GM12878 (cell line): Measurements from ENCODE around the gene RFC4. TPM values are rescaled to one million over a fixed set of nuclear protein-coding genes. Genes with fewer than 3 reads are reported as not detected.
A peak's percentile ranks its signal among the peaks of the same experiment; 100 is the strongest.

Source experiments
- ATAC-seq: fragments of 200-7000 bp; cut with Tn5 transposase; 3 replicates; pipeline ENCODE4 v1.9.1; 2020; ENCODE audit warnings: mild to moderate bottlenecking, moderate library complexity
- BruUV-seq: library from RNA; stranded (reverse); fragments of 400-500 nt; replicated peaks from 2 replicates; lab custom pipeline; 2021; lab: Mats Ljungman, UMichigan
- CTCF ChIA-PET: fragments of 300-600 bp; sonication (Branson Sonifier 250); formaldehyde crosslinking; extraction: SDS; loops from one replicate; lab custom pipeline; 2021; ENCODE audit warnings: inconsistent platforms; lab: Yijun Ruan, JAX
- POLR2A ChIA-PET: fragments of 350-600 bp; formaldehyde crosslinking; extraction: SDS; loops from one replicate; lab custom pipeline; 2021; ENCODE audit warnings: inconsistent platforms; lab: Charles Lee
- RAD21 ChIA-PET: fragments of 300-600 bp; sonication (Branson Sonifier 250); formaldehyde crosslinking; loops from one replicate; lab custom pipeline; 2023; ENCODE audit warnings: antibody characterized with exemption; ENCODE audit not compliant: unreplicated experiment; lab: Charles Lee
- SMC1A ChIA-PET: fragments of 300-600 bp; sonication (Branson Sonifier 250); formaldehyde crosslinking; loops from one replicate; lab custom pipeline; 2023; ENCODE audit not compliant: unreplicated experiment, uncharacterized antibody; lab: Charles Lee
- DNase-seq: peaks from one replicate; pipeline ENCODE4 v3.0.0-alpha.2; 2011; ENCODE audit warnings: low read depth, low spot score
- FAIRE-seq: peaks from 3 replicates; lab custom pipeline; 2011; peaks lifted over from hg19 to GRCh38; lab: Jason Lieb, UNC
- H2AFZ ChIP-seq: 2 replicates; pipeline ENCODE4 v1.6.0; 2011; ENCODE audit warnings: low read depth, low read length, control low read depth; ENCODE audit not compliant: control insufficient read depth
- H3K27ac ChIP-seq: 2 replicates; pipeline ENCODE4 v1.5.1; 2011; ENCODE audit warnings: control low read depth; ENCODE audit not compliant: control insufficient read depth, insufficient read depth
- H3K27me3 ChIP-seq, 2 experiments: replicated peaks in 1 of 2; 2 replicates each; pipeline versions ENCODE4 v1.6.0 to v1.6.1; 2011; ENCODE audit warnings: low read length in 1 of 2; ENCODE audit not compliant: control insufficient read depth in 2 of 2, insufficient read depth in 2 of 2
- H3K36me3 ChIP-seq, 2 experiments: 2 replicates each; pipeline ENCODE4 v1.5.1; 2011; ENCODE audit warnings: low read length in 1 of 2; ENCODE audit not compliant: control insufficient read depth in 2 of 2, insufficient read depth in 2 of 2
- H3K4me1 ChIP-seq: 2 replicates; pipeline ENCODE4 v1.6.1; 2011; ENCODE audit warnings: mild to moderate bottlenecking, low read length, moderate library complexity, mixed read lengths; ENCODE audit not compliant: control insufficient read depth, insufficient read depth
- H3K4me2 ChIP-seq: 2 replicates; pipeline ENCODE4 v1.6.0; 2011; ENCODE audit warnings: control low read depth; ENCODE audit not compliant: control insufficient read depth, insufficient read depth
- H3K4me3 ChIP-seq: fragments of 200-600 bp; sonication (generic); 2 replicates; pipeline ENCODE4 v1.5.1; 2016
- H3K79me2 ChIP-seq: 2 replicates; pipeline ENCODE4 v1.6.0; 2011; ENCODE audit warnings: low read length; ENCODE audit not compliant: control insufficient read depth, insufficient read depth
- H3K9ac ChIP-seq: 2 replicates; pipeline ENCODE4 v1.8.0; 2011; ENCODE audit warnings: low read length, control low read depth, mixed read lengths; ENCODE audit not compliant: control insufficient read depth, insufficient read depth
- H3K9me3 ChIP-seq: replicated peaks from 3 replicates; pipeline ENCODE4 v1.5.1; 2011; ENCODE audit warnings: mild to moderate bottlenecking, low read length; ENCODE audit not compliant: control insufficient read depth, insufficient read depth
- H4K20me1 ChIP-seq: 2 replicates; pipeline ENCODE4 v1.6.0; 2011; ENCODE audit not compliant: control insufficient read depth, insufficient read depth
- BACH1 ChIP-seq: fragments of 450-650 bp; IDR thresholded peaks from 2 replicates; pipeline ENCODE4 v1.6.1; 2017; ENCODE audit warnings: mild to moderate bottlenecking, borderline replicate concordance
- ETV6 ChIP-seq, 2 experiments: fragments of 450-650 bp in 1 of 2; IDR thresholded peaks in 1 of 2; conservative IDR thresholded peaks in 1 of 2; 2 replicates each; pipeline ENCODE4 v1.6.1; 2014; ENCODE audit warnings: antibody characterized with exemption in 1 of 2, borderline replicate concordance in 1 of 2, low read depth in 1 of 2, mild to moderate bottlenecking in 1 of 2, moderate library complexity in 1 of 2
- POLR2A ChIP-seq: IDR thresholded peaks from 2 replicates; pipeline ENCODE4 v1.6.1; 2011; ENCODE audit warnings: low read depth, mild to moderate bottlenecking, low read length
- POLR2AphosphoS5 ChIP-seq: IDR thresholded peaks from 2 replicates; pipeline ENCODE4 v1.6.1; 2011; ENCODE audit warnings: mild to moderate bottlenecking, low read length, inconsistent platforms
- POU2F2 ChIP-seq: IDR thresholded peaks from 3 replicates; pipeline ENCODE4 v1.6.1; 2011; ENCODE audit warnings: low read depth, mild to moderate bottlenecking, low read length, borderline replicate concordance
- ZBED1 ChIP-seq: IDR thresholded peaks from 2 replicates; pipeline ENCODE4 v1.6.1; 2016; ENCODE audit warnings: borderline replicate concordance
- WGBS: methylation state at CpG from one replicate; pipeline ENCODE4 v1.1.6; 2016; ENCODE audit warnings: low lambda C conversion rate; ENCODE audit not compliant: insufficient replicate concordance, insufficient coverage; ENCODE audit errors: missing lambda C conversion rate; 5-methylcytosine and 5-hydroxymethylcytosine counted together
- in situ Hi-C: fragments of 300-500 bp; cut with MboI; formaldehyde crosslinking; loops from 9 replicates; pipeline ENCODE4 v1.14.3; 2018; ENCODE audit warnings: mixed read lengths
- intact Hi-C: fragments of 100-400 bp; cut with micrococcal nuclease; formaldehyde crosslinking; loops from one replicate; pipeline ENCODE4 v1.14.2; 2022; ENCODE audit not compliant: unreplicated experiment
- polyA plus RNA-seq, 11 experiments: library from polyadenylated mRNA; depleted of rRNA in 4 of 11; unstranded in 6 of 11; stranded (reverse) in 5 of 11; fragments of >200 nt; fragmentation: Nextera tagmentation in 4 of 11; fragmentation: Illumina TruSeq in 1 of 11; extraction: Ambion mirVana in 4 of 11; extraction: Trizol in 1 of 11; gene quantifications; 1 replicate in 1 of 11; 2 replicates in 10 of 11; pipeline versions ENCODE4 v1.2.1 to v1.2.3, GENCODE V29; 2011 to 2016; ENCODE audit warnings: inconsistent platforms in 2 of 11, missing spikeins in 2 of 11, low read depth in 1 of 11
- total RNA-seq, 4 experiments: library from RNA; depleted of rRNA in 3 of 4; stranded (reverse); fragments of >200 nt in 3 of 4; fragmentation: Illumina TruSeq in 1 of 4; extraction: Trizol in 1 of 4; gene quantifications; 2 replicates each; pipeline versions ENCODE4 v1.2.1 to v1.2.3, GENCODE V29; 2013 to 2021
- TF ChIP-seq, protein P1 (sequence below): IDR thresholded peaks from 2 replicates; pipeline ENCODE4 v1.6.1; 2011; ENCODE audit warnings: borderline replicate concordance, low read depth, mild to moderate bottlenecking, moderate library complexity, mixed read lengths, low read length; ENCODE audit not compliant: insufficient read depth; ENCODE audit errors: extremely low read length

Gene RFC4
- total and polyA plus RNA-seq, 10 of the 15 experiments (the other 5 are each of a cell fraction or from before 2014, with no cell fraction given), result 49.1 to 144 (median 112) TPM

DNA sequence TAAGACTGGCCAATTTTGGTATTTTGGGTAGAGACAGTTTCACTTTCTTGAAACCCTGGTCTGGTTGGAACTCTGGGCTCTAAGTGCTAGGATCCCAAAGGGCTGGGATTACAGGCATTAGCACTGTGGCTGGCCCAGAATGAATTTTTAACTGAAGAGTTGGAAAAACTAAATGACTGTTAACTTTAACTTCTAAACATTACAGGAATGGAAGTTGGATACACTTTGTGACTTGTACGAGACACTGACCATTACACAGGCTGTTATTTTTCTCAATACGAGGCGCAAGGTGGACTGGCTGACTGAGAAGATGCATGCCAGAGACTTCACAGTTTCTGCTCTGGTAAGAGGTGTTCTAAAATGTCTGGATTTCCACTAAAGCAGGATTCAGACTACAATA is 19.4 kb downstream of the RFC4 start:
- ATAC-seq (no peak), DNase-seq (no peak), FAIRE-seq (no peak)
- Histone ChIP-seq H3K27me3 (no peaks in the 10 kb centered on the region), H3K9ac (peak overlapping the region; percentile 100), H3K4me1 (no peaks in the 10 kb centered on the region), H3K27ac (peak overlapping the region; percentile 18; the same call in 1 of the 2 replicates), H2AFZ (no peak overlapping the region), H3K36me3 (peaks cover 21 to 55% of the 10 kb centered on the region in 2 experiments), H3K4me3 (peak overlapping the region; percentile 78), H3K9me3 (no peaks in the 10 kb centered on the region; the same call in 1 of the 3 replicates), H3K79me2 (peaks cover 64% of the 10 kb centered on the region), H3K4me2 (peak overlapping the region; percentile 64), H4K20me1 (peaks cover 22% of the 10 kb centered on the region; the same call in 1 of the 2 replicates)
- SMC1A ChIA-PET, result interaction anchor here (2.2 kb wide), 1 partner anchor 19 kb away, joined by 6 read pairs; no protein-coding TSS in a partner anchor
- 11% methylated on average over 3 of the region's 3 CpGs for WGBS
- CTCF ChIA-PET, result no interaction called here
- RAD21 ChIA-PET, result no interaction called here
- POLR2A ChIA-PET, result interaction anchor here (1.0 kb wide), 2 partner anchors 17 to 214 kb away, joined by 3 read pairs; no protein-coding TSS in a partner anchor
- intact Hi-C loops (loop anchor here (10.0 kb wide), 1 partner anchor 238 kb away; no protein-coding TSS in a partner anchor), in situ Hi-C loops (loop anchor here (25.0 kb wide), 1 partner anchor 850 kb away; the partner anchor contains the start of gene TRA2B)
- BruUV-seq, result no TSS peak
- 0 out of 2 replicates have a peak, but pooled peaks have one; percentile 34 for TF ChIP-seq BACH1
- no peak for TF ChIP-seq ETV6 (conservative IDR thresholded peaks at IDR 0.05 in 1 of 2, IDR thresholded peaks at IDR 0.05 in 1 of 2; ENCODE audit: borderline replicate concordance in 1 of 2, low read depth in 1 of 2)
- peak; percentile 68; the same call in 1 of the 2 replicates for TF ChIP-seq POLR2AphosphoS5
- peak; percentile 27; the same call in 1 of the 2 replicates for TF ChIP-seq POLR2A
- TF ChIP-seq, all 136 proteins: peak for 3

DNA sequence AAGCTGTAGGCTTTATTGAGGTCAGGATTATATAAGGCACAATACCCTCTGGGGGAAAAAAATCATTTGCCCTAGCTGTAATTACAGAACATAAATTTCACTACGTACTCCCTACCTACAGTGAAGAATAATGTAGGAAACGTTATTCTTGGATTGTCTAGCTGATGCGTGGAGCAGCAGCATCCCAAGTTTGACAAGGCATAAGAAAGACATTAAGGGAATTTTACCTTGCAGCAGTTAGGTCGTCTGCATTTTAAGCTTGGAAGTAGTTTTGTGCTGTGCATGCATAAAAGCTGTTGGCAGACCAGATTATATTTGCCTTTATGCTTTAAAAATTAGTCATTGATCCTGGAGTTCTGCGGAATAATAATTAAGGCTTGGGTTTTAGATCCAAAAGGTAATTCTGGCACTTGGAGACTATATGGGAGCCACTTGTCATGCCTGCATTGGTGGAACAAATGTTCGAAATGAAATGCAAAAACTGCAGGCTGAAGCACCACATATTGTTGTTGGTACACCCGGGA is 20.7 kb downstream of the RFC4 start:
- intact Hi-C loops (loop anchor here (10.0 kb wide), 1 partner anchor 239 kb away; no protein-coding TSS in a partner anchor), in situ Hi-C loops (loop anchor here (25.0 kb wide), 1 partner anchor 848 kb away; the partner anchor contains the start of gene TRA2B)
- Histone ChIP-seq H3K4me3 (peak overlapping the region; percentile 78), H3K27ac (no peak overlapping the region), H3K79me2 (peaks cover 64% of the 10 kb centered on the region), H3K9ac (peak overlapping the region; percentile 100), H4K20me1 (peaks cover 22% of the 10 kb centered on the region; the same call in 1 of the 2 replicates), H3K9me3 (no peaks in the 10 kb centered on the region; the same call in 1 of the 3 replicates), H3K4me2 (peak overlapping the region; percentile 64), H2AFZ (no peak overlapping the region), H3K36me3 (peaks cover 20 to 55% of the 10 kb centered on the region in 2 experiments), H3K27me3 (no peaks in the 10 kb centered on the region), H3K4me1 (no peaks in the 10 kb centered on the region)
- POLR2A ChIA-PET, result interaction anchor here (1.2 to 4.2 kb wide), 5 partner anchors 12 to 219 kb away, joined by 3 to 24 read pairs (median 14); partner anchors contain the start of genes DNAJB11, RFC4 and TBCCD1
- RAD21 ChIA-PET, result no interaction called here
- SMC1A ChIA-PET, result interaction anchor here (0.8 to 1.5 kb wide), 3 partner anchors 20 to 168 kb away, joined by 3 read pairs; no protein-coding TSS in a partner anchor
- WGBS, result under 1% methylated on average over 7 of the region's 7 CpGs
- FAIRE-seq (no peak), DNase-seq (no peak), ATAC-seq (no peak)
- BruUV-seq, result no TSS peak
- TF ChIP-seq ZBED1 (peak; percentile 36; the same call in 1 of the 2 replicates), POLR2AphosphoS5 (peak; percentile 30), POU2F2 (peak; percentile 34; the same call in 1 of the 3 replicates)
- TF ChIP-seq, protein P1, sequence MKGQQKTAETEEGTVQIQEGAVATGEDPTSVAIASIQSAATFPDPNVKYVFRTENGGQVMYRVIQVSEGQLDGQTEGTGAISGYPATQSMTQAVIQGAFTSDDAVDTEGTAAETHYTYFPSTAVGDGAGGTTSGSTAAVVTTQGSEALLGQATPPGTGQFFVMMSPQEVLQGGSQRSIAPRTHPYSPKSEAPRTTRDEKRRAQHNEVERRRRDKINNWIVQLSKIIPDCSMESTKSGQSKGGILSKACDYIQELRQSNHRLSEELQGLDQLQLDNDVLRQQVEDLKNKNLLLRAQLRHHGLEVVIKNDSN, result no peak
- CTCF ChIA-PET, result interaction anchor here (1.1 to 2.6 kb wide), 3 partner anchors 13 to 168 kb away, joined by 3 to 9 read pairs (median 4); no protein-coding TSS in a partner anchor
